ENCODE results near the gene WWC1. TPM values are rescaled to one million over a fixed set of nuclear protein-coding genes. Genes with fewer than 3 reads are reported as not detected.
A peak's percentile ranks its signal among the peaks of the same experiment; 100 is the strongest.

Gene WWC1
- total RNA-seq, 1 donor from 2014 or later = 1.5 TPM

- Mint-ChIP-seq H3K27ac (ENCODE audit: unreplicated experiment) (no peak overlapping the region), H3K4me1 (ENCODE audit: low read depth, unreplicated experiment) (no peaks in the 10 kb centered on the region), H3K9me3 (ENCODE audit: unreplicated experiment) (peaks cover 2% of the 10 kb centered on the region), H3K36me3 (ENCODE audit: unreplicated experiment) (peaks cover 5% of the 10 kb centered on the region), H3K4me3 (ENCODE audit: unreplicated experiment) (no peak overlapping the region), H3K27me3 (ENCODE audit: unreplicated experiment) (peaks cover 4% of the 10 kb centered on the region)
- no peak for TF ChIP-seq CTCF (IDR thresholded peaks at IDR 0.05; ENCODE audit: partially characterized antibody, unreplicated experiment)
- DNase-seq = no peak
Observed at GRCh38 chr5:168438349-168438748, 146.9 kb downstream of the WWC1 start.

- H3K27me3 Mint-ChIP-seq (ENCODE audit: unreplicated experiment) = peaks cover 2% of the 10 kb centered on the region
- H3K4me3 Mint-ChIP-seq (ENCODE audit: unreplicated experiment) = no peak overlapping the region
- no peak for DNase-seq
- no peaks in the 10 kb centered on the region for H3K36me3 Mint-ChIP-seq (ENCODE audit: unreplicated experiment)
- peaks cover 2% of the 10 kb centered on the region for H3K9me3 Mint-ChIP-seq (ENCODE audit: unreplicated experiment)
- no peak for TF ChIP-seq CTCF (IDR thresholded peaks at IDR 0.05; ENCODE audit: partially characterized antibody, unreplicated experiment)
- H3K27ac Mint-ChIP-seq (ENCODE audit: unreplicated experiment) = no peak overlapping the region
- H3K4me1 Mint-ChIP-seq (ENCODE audit: low read depth, unreplicated experiment) = peaks cover 18% of the 10 kb centered on the region
Observed at GRCh38 chr5:168443533-168443932, 152.1 kb downstream of the WWC1 start.

GRCh38 chr5:168443950-168444700 is 152.7 kb downstream of the WWC1 start:
- no peak for DNase-seq
- Mint-ChIP-seq H3K4me3 (ENCODE audit: unreplicated experiment) (no peak overlapping the region), H3K9me3 (ENCODE audit: unreplicated experiment) (peaks cover 2% of the 10 kb centered on the region), H3K4me1 (ENCODE audit: low read depth, unreplicated experiment) (peaks cover 18% of the 10 kb centered on the region), H3K36me3 (ENCODE audit: unreplicated experiment) (no peaks in the 10 kb centered on the region), H3K27ac (ENCODE audit: unreplicated experiment) (no peak overlapping the region), H3K27me3 (ENCODE audit: unreplicated experiment) (peaks cover 2% of the 10 kb centered on the region)
- no peak for TF ChIP-seq CTCF (IDR thresholded peaks at IDR 0.05; ENCODE audit: partially characterized antibody, unreplicated experiment)

GRCh38 chr5:168446983-168447619 is 155.7 kb downstream of the WWC1 start:
- peaks cover 18% of the 10 kb centered on the region for H3K4me1 Mint-ChIP-seq (ENCODE audit: low read depth, unreplicated experiment)
- H3K27ac Mint-ChIP-seq (ENCODE audit: unreplicated experiment) = peak overlapping the region; percentile 31
- H3K4me3 Mint-ChIP-seq (ENCODE audit: unreplicated experiment) = peak overlapping the region; percentile 2
- H3K27me3 Mint-ChIP-seq (ENCODE audit: unreplicated experiment) = peaks cover 2% of the 10 kb centered on the region
- DNase-seq = no peak
- H3K9me3 Mint-ChIP-seq (ENCODE audit: unreplicated experiment) = peaks cover 2% of the 10 kb centered on the region
- no peak for TF ChIP-seq CTCF (IDR thresholded peaks at IDR 0.05; ENCODE audit: partially characterized antibody, unreplicated experiment)
- H3K36me3 Mint-ChIP-seq (ENCODE audit: unreplicated experiment) = no peaks in the 10 kb centered on the region

- H3K27me3 Mint-ChIP-seq (ENCODE audit: unreplicated experiment) = peaks cover 2% of the 10 kb centered on the region
- no peak for TF ChIP-seq CTCF (IDR thresholded peaks at IDR 0.05; ENCODE audit: partially characterized antibody, unreplicated experiment)
- H3K27ac Mint-ChIP-seq (ENCODE audit: unreplicated experiment) = peak overlapping the region; percentile 31
- H3K4me1 Mint-ChIP-seq (ENCODE audit: low read depth, unreplicated experiment) = peaks cover 18% of the 10 kb centered on the region
- no peak for DNase-seq
- peaks cover 2% of the 10 kb centered on the region for H3K9me3 Mint-ChIP-seq (ENCODE audit: unreplicated experiment)
- peak overlapping the region; percentile 2 for H3K4me3 Mint-ChIP-seq (ENCODE audit: unreplicated experiment)
- no peaks in the 10 kb centered on the region for H3K36me3 Mint-ChIP-seq (ENCODE audit: unreplicated experiment)
Observed at GRCh38 chr5:168447808-168448207, 156.4 kb downstream of the WWC1 start.

Measured in glutamatergic neuron (in vitro differentiated cells).